Mesothelial cell of epicardium (in vitro differentiated cells): ENCODE data around the gene KCNJ6. TPM values are rescaled to one million over a fixed set of nuclear protein-coding genes. Genes with fewer than 3 reads are reported as not detected.

Source experiments
- DNase-seq, 2 experiments: peaks; one replicate each; pipeline ENCODE4 v3.0.0; 2021; ENCODE audit warnings: low spot score in 2 of 2; ENCODE audit not compliant: unreplicated experiment in 2 of 2
- H3K27ac Mint-ChIP-seq: 2 replicates; pipeline ENCODE4 v1.8.0; 2021; ENCODE audit warnings: mixed read lengths
- H3K27me3 Mint-ChIP-seq: 2 replicates; pipeline ENCODE4 v1.8.0; 2021; ENCODE audit warnings: low read depth, mixed read lengths
- H3K36me3 Mint-ChIP-seq: 2 replicates; pipeline ENCODE4 v1.8.0; 2021; ENCODE audit warnings: mixed read lengths
- H3K4me1 Mint-ChIP-seq: 2 replicates; pipeline ENCODE4 v1.8.0; 2021; ENCODE audit warnings: mixed read lengths
- H3K4me3 Mint-ChIP-seq: 2 replicates; pipeline ENCODE4 v1.8.0; 2021; ENCODE audit warnings: mild to moderate bottlenecking, moderate library complexity, mixed read lengths
- H3K9me3 Mint-ChIP-seq: 2 replicates; pipeline ENCODE4 v1.8.0; 2021; ENCODE audit warnings: mixed read lengths
- total RNA-seq: library from RNA; stranded (reverse); gene quantifications from 3 replicates; pipeline ENCODE4 v1.2.1, GENCODE V29; 2021
- TF ChIP-seq, protein P1 (sequence below): fragments of 200-600 bp; sonication (generic); IDR thresholded peaks from one replicate; pipeline ENCODE4 v1.5.0; 2021; ENCODE audit warnings: antibody characterized with exemption; ENCODE audit not compliant: unreplicated experiment

Gene KCNJ6
- total RNA-seq, 1 donor from 2014 or later = 0.02 TPM

DNA sequence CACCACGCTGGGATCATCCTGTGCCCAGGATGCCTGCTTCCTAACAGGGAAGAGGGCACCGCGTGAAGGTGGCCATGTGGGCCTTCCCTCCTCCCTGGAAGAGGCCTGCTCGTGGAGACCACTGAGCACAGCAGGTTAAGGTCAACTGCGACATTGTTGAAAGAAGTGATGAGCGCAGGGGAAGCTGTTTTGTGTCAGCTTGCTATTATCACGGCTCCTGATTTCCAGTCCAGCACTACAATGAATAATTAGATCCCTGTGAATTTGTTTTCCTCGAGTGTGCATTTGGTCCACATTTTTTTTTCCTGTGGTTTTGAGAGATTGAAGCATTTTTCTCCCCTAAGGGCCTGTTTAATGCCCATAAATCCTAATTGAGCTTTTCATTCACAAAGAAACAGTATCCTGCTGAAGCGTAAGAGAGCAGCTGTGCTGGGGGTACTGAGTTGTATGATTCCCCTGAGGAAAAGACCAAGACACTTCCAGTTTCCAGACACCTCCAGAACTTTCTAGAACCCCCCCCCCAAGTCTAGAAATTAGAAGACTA lies 204.9 kb downstream of the KCNJ6 start:
- DNase-seq = no peak
- Mint-ChIP-seq H3K9me3 (peaks cover 10% of the 10 kb centered on the region), H3K36me3 (no peaks in the 10 kb centered on the region), H3K4me3 (no peak overlapping the region), H3K27me3 (peaks cover 20% of the 10 kb centered on the region), H3K4me1 (peaks cover 26% of the 10 kb centered on the region), H3K27ac (peak overlapping the region; percentile 74)
- TF ChIP-seq, protein P1, sequence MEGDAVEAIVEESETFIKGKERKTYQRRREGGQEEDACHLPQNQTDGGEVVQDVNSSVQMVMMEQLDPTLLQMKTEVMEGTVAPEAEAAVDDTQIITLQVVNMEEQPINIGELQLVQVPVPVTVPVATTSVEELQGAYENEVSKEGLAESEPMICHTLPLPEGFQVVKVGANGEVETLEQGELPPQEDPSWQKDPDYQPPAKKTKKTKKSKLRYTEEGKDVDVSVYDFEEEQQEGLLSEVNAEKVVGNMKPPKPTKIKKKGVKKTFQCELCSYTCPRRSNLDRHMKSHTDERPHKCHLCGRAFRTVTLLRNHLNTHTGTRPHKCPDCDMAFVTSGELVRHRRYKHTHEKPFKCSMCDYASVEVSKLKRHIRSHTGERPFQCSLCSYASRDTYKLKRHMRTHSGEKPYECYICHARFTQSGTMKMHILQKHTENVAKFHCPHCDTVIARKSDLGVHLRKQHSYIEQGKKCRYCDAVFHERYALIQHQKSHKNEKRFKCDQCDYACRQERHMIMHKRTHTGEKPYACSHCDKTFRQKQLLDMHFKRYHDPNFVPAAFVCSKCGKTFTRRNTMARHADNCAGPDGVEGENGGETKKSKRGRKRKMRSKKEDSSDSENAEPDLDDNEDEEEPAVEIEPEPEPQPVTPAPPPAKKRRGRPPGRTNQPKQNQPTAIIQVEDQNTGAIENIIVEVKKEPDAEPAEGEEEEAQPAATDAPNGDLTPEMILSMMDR = no peak

- peaks cover 19% of the 10 kb centered on the region for H3K27me3 Mint-ChIP-seq
- no peaks in the 10 kb centered on the region for H3K36me3 Mint-ChIP-seq
- DNase-seq = no peak
- peaks cover 26% of the 10 kb centered on the region for H3K4me1 Mint-ChIP-seq
- no peak overlapping the region for H3K4me3 Mint-ChIP-seq
- H3K9me3 Mint-ChIP-seq = peaks cover 10% of the 10 kb centered on the region
- peak overlapping the region; percentile 55 for H3K27ac Mint-ChIP-seq
- TF ChIP-seq, protein P1 = no peak
These were observed 205.5 kb downstream of the KCNJ6 start for GRCh38 chr21:37710546-37711285.

- Mint-ChIP-seq H3K4me3 (no peak overlapping the region), H3K9me3 (peaks cover 6% of the 10 kb centered on the region), H3K4me1 (peaks cover 2% of the 10 kb centered on the region), H3K27ac (no peak overlapping the region), H3K36me3 (no peaks in the 10 kb centered on the region), H3K27me3 (peaks cover 3% of the 10 kb centered on the region)
- TF ChIP-seq, protein P1 = no peak
- DNase-seq = no peak
These were observed 211.5 kb downstream of the KCNJ6 start for GRCh38 chr21:37704751-37705150.

- Mint-ChIP-seq H3K4me1 (no peaks in the 10 kb centered on the region), H3K4me3 (no peak overlapping the region), H3K27ac (no peak overlapping the region), H3K9me3 (no peaks in the 10 kb centered on the region), H3K36me3 (no peaks in the 10 kb centered on the region), H3K27me3 (peaks cover 5% of the 10 kb centered on the region)
- no peak for DNase-seq
- TF ChIP-seq, protein P1 = no peak
These were observed 214.0 kb downstream of the KCNJ6 start for GRCh38 chr21:37702241-37702640.

GRCh38 chr21:37700641-37701202 lies 215.5 kb downstream of the KCNJ6 start:
- H3K36me3 Mint-ChIP-seq = no peaks in the 10 kb centered on the region
- TF ChIP-seq, protein P1 = peak; percentile 47
- no peaks in the 10 kb centered on the region for H3K4me1 Mint-ChIP-seq
- no peak overlapping the region for H3K27ac Mint-ChIP-seq
- peaks cover 12% of the 10 kb centered on the region for H3K27me3 Mint-ChIP-seq
- peaks cover 9% of the 10 kb centered on the region for H3K9me3 Mint-ChIP-seq
- no peak for DNase-seq
- no peak overlapping the region for H3K4me3 Mint-ChIP-seq
